Measurements from ENCODE around the gene AMOTL2.

GRCh38 chr3:134336587-134336986 is 37.7 kb downstream of the AMOTL2 start:
- no peak for TF ChIP-seq POLR2AphosphoS5 (IDR thresholded peaks at IDR 0.05; ENCODE audit: low read depth, low read length)
- no peak for TF ChIP-seq POLR2A (IDR thresholded peaks at IDR 0.05; ENCODE audit: low read depth, low read length)
- no peak for TF ChIP-seq TAF1 (IDR thresholded peaks at IDR 0.05; ENCODE audit: borderline replicate concordance, low read depth, low read length)
